GM12864 (cell line): Measurements from ENCODE around the gene PGAP6.

ENCODE experiments used
- DNase-seq: peaks from one replicate; pipeline ENCODE4 v3.0.0-alpha.2; 2011; ENCODE audit warnings: low read depth
- H3K4me3 ChIP-seq: 2 replicates; pipeline ENCODE4 v1.5.1; 2011; ENCODE audit warnings: mild to moderate bottlenecking, low read depth, low read length, control low read depth
- TF ChIP-seq, protein P1 (sequence below): IDR thresholded peaks from 2 replicates; pipeline ENCODE4 v1.5.1; 2011; ENCODE audit warnings: low read depth, mild to moderate bottlenecking, moderate library complexity, low read length, control low read depth, inconsistent platforms; ENCODE audit errors: missing control alignments

Gene PGAP6

DNA sequence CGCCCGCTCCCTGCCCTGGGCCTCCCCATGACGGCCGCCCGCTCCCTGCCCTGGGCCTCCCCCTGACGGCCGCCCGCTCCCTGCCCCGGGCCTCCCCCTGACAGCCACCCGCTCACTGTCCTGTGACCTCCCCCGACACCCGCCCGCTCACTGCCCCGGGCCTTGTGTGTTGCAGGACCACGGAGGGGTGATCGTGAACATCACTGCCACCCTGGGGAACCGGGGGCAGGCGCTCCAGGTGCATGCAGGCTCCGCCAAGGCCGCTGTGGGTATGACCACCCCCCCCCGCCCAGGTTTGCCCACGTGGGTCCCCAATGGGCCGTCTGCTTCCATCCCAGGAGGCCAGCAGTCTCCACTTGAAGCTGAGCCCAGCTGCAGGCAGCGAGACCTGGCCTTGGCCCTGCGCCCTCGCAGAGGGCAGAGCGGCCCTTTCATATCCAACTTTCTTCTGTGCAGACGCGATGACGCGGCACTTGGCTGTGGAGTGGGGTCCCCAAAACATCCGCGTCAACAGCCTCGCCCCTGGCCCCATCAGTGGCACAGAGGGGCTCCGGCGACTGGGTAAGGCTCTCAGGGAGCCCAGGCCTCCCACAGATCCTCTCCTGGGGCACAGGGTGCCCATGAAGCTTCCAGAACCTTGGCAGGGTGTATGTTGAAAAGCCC is 28.9 kb upstream of the PGAP6 start:
- TF ChIP-seq, protein P1, sequence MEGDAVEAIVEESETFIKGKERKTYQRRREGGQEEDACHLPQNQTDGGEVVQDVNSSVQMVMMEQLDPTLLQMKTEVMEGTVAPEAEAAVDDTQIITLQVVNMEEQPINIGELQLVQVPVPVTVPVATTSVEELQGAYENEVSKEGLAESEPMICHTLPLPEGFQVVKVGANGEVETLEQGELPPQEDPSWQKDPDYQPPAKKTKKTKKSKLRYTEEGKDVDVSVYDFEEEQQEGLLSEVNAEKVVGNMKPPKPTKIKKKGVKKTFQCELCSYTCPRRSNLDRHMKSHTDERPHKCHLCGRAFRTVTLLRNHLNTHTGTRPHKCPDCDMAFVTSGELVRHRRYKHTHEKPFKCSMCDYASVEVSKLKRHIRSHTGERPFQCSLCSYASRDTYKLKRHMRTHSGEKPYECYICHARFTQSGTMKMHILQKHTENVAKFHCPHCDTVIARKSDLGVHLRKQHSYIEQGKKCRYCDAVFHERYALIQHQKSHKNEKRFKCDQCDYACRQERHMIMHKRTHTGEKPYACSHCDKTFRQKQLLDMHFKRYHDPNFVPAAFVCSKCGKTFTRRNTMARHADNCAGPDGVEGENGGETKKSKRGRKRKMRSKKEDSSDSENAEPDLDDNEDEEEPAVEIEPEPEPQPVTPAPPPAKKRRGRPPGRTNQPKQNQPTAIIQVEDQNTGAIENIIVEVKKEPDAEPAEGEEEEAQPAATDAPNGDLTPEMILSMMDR = no peak
- no peak overlapping the region for H3K4me3 ChIP-seq
- no peak for DNase-seq

DNA sequence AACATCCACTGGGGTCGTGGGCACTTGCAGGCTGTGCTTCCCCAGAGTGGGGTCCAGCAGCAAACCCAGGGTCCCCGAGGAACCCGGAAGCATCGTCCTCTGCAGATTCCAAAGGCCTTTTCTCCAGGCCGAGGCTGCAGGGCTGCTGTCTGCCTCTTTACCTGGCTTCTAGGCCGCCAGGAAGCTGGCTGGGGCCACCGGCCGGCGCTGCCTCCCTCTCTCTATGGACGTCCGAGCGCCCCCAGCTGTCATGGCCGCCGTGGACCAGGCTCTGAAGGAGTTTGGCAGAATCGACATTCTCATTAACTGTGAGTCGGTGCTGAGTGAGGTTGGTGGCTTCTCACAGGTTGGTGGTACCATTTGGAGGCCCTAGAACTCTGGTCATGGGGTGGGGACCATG is 25.5 kb upstream of the PGAP6 start:
- TF ChIP-seq, protein P1 = no peak
- no peak overlapping the region for H3K4me3 ChIP-seq
- no peak for DNase-seq

DNA sequence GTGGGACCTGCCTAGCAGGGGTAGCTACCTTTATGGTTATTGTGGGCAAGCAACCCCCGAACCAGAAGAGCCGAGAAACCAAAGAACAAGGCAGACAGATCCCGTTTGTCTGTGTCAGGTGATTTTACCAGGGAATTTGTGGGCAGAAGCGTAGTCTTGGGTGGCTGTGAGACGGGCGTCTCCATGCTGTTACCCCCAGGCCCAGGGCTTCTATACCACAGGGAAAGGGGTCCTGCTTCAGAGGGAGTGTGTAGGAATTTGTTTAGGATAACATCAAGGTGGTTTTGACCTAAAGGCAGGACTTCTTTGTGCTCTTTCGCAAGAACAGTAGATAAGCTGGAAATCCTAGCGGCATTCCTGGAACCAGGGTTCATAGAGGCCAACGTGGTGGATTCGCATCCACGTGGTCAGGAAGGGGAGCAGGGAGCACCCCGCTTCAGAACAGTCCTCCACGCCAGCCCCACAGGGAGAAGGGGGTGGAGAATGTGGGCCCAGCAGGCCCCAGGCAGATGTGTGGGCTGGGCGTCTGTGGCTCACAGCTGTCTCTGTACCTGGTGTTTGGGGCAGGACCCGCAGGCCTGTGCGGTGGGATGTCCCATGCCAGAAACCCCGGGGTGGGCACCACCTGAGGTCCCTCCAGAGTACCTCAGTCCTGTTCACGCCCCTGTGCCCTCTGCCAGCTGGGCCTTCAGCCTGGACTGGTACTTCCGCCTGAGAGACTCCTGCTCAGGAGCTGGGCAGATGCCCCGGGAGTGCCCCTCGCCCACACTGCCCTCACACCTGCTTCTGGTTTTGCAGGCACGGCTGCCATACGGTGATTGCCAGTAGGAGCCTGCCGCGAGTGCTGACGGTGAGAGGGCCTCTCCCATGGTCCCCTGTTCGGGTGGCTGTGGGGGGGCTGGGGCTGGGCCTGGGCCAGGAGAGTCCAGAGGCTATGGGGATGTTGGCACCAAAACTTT is 24.0 kb upstream of the PGAP6 start:
- no peak overlapping the region for H3K4me3 ChIP-seq
- TF ChIP-seq, protein P1 = no peak
- no peak for DNase-seq

DNA sequence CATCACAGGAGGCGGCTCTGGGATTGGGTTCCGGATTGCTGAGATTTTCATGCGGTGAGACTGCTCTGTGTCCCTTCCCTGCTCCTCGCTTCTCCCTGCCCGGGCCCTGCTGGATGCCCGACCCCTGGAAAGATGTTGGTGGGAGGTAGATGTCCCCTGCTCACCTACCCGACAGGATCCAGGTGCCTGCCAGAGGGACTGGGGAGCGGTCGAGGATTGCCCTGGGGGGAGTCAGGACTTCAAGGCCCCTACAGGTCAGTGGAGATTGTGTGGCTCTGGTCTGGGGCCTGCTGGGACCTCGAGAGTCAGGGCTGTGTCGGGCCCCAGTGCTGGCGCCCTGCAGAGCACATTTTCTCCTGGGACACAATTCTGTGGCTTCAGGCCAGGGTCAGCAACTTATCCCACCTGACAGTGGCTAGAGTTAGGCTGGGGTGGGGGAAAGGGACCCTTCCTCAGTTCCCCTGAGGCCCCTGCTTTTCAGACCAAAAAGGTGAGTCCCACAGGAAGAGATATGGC is 23.3 kb upstream of the PGAP6 start:
- H3K4me3 ChIP-seq = no peak overlapping the region
- no peak for DNase-seq
- TF ChIP-seq, protein P1 = no peak

DNA sequence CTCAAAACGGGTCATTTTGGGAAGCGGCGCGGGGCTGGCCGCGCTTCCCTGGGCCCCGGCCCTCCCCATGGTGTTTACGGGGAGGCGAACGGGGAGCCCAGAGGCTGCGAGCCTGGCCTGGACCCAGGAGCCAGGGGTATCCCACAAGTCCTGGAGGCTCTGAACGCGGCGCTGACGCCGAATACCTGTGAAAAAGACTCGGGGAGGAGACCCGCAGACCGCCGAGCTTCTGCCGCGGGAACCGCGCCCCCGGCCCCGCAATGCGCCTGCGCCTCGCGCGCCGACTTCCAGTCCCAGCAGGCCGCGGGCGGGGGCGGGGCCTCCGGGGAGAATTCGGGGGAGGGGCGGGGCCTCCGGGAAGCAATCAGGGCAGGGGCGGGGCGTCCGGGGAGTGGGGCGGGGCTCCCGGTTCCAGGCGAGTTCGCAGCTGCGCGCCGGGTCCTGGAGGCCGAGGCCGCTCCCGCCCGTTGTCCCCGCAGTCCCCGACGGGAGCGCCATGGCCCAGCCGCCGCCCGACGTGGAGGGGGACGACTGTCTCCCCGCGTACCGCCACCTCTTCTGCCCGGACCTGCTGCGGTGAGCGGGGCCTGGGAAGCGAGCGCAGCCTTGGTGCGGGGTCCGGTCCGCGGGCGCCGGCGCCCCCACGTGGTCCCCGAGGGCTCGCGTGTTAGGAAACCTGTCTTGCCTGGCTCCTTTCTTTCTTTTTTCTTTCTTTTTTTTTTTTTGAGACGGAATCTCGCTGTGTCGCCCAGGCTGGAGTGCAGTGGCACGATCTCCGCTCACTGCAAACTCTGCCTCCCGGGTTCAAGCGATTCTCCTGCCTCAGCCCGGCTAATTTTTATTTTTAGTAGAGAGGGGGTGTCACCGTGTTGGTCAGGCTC is 19.9 kb upstream of the PGAP6 start, which contains the start of gene DECR2:
Gene DECR2, plus strand, starts transcription at position 418 of the 881 bp plus-strand sequence. Its CDS starts 79 bp downstream, at position 497.
- DNase-seq = peak; percentile 47
- TF ChIP-seq, protein P1 = peak; percentile 55
- peak within 1 kb of the TSS; percentile 71 for H3K4me3 ChIP-seq

DNA sequence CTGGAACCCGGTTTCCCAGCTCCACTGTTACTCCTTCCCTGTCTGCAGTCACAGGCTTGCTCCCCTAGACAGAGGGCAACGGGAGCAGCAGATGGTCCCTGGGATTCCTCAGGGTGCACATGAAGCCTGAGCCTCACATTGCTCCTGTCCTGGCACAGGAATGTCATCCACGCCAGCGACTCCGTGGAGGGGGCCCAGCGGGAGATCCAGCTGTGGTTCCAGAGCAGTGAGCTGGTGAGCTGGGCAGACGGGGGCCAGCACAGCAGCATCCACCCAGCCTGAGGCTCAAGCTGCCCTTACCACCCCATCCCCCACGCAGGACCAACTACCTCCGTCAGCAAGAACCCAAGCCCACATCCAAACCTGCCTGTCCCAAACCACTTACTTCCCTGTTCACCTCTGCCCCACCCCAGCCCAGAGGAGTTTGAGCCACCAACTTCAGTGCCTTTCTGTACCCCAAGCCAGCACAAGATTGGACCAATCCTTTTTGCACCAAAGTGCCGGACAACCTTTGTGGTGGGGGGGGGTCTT is 18.3 kb upstream of the PGAP6 start:
- peak overlapping the region; percentile 71 for H3K4me3 ChIP-seq
- TF ChIP-seq, protein P1 = no peak
- DNase-seq = no peak
